Measurements from ENCODE around the gene RADIL.

RADIL gene

DNA sequence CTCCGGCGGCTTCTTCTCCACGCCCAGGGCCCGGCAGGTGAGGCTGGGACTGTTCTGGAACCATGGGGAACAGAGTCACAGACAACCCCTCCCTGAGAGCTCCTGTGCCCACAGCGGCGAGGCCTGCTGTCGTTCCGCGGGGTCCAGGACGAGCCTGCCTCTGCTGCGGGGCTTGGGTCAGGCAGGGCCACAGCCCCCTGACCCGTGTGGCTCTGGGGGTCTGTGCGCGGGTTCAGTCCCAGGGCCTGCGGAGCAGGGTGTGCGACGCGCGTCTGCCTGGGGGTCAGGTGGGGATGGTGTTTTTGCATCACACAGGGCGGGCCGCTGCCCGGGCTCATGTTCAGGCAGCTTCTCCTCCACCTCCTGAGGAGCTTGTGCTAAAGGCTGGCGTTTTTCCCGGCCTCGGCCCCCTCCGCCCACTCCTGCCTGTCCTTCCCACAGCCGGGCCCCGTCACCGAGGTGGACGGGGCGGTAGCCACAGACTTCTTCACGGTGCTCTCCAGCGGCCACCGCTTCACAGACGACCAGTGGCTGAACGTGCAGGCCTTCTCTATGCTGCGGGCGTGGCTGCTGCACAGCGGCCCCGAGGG lies 99.7 kb downstream of the RADIL start:
- in situ Hi-C loops (cut with MboI; ENCODE audit: low sequenced_read_pairs) = no loop called here

DNA sequence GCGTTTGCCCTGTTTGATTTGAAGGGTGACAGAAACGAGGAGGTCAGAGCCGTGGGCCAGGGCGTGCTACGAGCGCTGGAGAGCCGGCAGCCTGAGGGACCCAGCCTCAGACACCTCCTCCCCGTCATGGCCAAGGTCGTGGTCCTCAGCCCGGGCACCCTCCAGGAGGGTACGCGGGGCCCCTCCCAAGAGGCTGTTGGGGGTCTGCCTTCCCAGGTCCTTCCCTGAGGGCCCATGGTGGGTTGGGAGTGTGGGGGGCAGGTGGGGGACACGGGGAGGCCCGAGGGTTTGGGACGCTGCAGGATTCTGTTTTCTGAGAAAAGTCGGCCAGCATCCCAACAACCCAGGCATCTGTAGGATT lies 100.2 kb downstream of the RADIL start:
- in situ Hi-C loops (cut with MboI; ENCODE audit: low sequenced_read_pairs) = no loop called here

DNA sequence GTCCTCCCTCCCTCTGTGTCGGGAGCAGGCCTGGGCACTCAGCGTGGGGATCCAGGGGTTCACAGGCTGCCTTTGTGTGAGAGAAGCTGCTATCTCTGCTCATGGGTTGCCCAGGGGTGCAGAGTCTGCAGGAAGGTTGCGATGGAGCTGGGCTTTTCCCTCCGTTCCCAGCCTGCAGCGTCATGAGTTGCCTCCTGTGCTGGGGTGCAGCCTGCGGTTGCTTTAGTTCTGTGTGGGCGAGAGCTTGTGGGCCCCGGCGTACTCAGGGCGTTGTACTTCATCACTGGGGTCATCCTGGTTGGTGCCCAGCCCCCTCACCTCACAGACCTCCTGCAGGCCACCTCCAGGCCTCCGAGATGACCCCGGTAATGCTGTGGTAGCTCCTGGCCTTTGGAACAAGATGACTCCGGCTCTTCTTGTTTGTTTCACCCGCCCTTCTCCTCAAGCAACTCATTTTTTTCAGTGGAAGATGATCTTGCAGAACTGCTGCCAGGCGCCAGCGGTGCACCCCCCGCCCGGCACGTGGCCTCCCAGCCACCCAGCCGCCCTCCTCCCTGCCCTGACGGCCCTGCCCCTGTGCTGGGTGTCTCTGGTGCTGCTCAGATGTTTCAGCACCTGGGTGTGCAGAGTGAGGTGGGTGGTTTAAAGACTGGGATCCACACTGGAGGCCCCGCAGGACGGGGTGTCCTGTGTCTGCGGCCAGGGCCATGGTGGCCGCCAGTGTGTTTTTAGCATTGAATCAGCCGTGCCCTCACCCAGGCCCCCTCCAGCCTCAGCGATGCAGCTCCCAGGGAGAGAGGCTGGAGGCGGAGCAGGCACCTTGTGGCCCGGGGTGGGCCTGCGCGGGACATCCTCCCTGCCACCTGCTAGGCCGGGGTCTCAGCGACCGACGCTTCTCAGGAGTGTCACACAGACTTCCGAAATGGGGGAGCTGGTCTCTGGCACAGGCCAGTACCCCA lies 100.9 kb downstream of the RADIL start:
- in situ Hi-C loops (cut with MboI; ENCODE audit: low sequenced_read_pairs) = no loop called here

DNA sequence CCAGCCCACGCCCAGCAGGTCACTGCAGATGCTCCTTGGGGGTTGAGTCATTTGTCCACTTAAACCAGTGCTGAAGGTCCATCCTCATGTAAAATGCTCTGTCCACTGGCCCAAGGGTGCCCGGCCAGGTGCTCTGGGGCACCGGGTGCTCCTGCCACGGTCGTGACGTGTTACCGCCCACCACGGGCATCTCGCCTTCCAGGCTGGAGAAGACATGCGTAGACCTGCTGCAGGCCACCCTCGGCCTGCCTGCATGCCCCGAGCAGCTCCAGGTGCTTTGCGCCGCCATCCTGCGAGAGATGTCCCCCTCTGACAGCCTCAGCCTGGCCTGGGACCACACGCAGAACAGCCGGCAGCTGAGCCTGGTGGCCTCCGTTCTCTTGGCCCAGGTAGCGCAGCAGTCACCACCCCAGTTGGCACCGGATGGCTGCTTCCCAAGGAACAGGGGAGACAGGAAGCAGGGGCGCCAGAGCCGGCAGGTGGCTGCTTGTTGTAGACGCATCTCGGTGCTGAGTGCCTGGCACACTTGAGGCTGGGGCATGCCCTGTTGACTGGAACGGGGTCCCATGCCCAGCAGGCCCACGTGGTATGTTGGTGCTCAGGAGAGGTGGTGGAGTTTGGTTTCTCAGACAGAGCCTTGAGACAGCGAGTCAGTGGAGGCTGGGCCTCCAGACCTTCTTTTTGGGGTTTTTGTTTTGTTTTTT lies 102.0 kb downstream of the RADIL start:
- in situ Hi-C loops (cut with MboI; ENCODE audit: low sequenced_read_pairs) = no loop called here

DNA sequence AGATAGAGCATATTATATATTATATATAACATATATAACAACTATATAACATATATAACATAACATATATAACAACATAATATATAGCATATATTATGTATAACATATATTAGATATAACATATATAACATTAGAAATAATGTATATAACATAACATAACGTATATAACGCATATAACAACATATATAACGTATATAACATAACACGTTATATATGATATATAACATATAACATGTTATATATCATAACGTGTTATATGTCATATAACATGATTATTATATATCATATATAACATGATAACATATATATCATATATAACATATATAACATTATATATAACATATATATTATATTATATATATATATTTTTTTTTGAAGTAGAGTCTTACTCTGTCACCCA lies 104.4 kb downstream of the RADIL start:
- in situ Hi-C loops (cut with MboI; ENCODE audit: low sequenced_read_pairs) = no loop called here

DNA sequence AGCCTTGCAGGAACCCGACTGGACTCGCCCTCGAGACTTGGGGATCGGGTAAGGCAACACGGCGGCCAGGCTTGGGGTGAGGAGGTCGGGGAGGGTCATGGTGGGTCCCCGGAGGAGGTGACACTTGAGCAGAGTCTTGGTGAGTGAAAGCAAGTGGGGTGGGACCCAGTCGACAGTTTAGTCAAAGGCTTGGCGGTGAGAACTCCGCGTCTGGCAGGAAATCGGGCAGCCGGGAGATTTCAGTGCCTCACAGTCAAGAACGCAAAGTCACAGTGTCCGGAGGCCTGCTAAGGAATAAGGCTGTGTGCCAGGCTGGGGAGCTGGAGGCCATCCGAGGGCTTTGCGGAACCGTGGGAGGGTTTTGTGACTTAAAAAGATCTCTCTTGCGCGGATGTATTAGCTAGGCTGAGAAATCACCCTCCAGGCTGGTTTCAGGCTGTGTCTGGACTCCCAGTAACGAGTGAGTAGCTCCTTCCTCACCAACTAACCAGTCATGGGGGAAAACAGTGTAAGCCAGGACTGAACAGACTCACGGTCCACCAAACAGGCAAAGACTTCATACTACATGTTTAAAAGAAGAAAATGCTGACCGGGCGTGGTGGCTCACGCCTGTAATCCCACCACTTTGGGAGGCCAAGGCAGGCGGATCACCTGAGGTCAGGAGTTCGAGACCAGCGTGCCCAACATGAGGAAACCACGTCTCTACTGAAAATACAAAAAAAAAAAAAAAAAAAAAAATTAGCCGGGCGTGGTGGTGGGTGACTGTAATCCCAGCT lies 107.5 kb downstream of the RADIL start:
- in situ Hi-C loops (cut with MboI; ENCODE audit: low sequenced_read_pairs) = no loop called here

DNA sequence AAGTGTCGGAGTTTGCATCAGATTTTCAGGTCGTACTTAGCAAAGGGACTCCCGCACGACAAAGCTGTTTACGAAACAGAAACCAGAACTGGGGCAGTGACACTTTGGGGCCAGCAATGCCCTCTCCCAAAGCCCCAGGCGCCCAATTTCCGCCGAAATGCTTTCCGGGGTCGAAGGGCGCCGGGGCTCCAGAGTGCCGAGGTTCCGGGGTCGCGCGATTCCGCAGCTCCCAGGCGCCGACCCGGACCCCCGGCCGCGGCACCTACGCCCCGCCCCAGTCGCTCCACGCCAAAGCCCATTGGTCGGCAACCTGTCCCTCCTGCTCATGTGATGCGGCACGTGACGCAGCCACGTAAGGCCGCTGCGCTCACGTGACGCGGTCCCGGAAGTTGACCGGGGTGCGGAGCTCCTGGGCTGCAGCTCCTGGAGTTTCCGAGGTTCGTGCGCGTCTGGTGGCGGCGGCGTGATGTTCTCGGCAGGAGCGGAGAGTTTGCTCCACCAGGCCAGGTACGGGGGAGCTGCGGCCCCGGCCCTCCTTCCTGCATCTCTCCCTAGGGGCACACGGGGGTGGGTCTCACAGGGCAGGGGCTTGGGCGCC lies 108.2 kb downstream of the RADIL start, which contains the start of gene AP5Z1:
Gene AP5Z1, plus strand, starts transcription at position 374 of the 598 bp plus-strand sequence. Its CDS starts 93 bp downstream, at position 467.
- in situ Hi-C loops (cut with MboI; ENCODE audit: low sequenced_read_pairs) = no loop called here

DNA sequence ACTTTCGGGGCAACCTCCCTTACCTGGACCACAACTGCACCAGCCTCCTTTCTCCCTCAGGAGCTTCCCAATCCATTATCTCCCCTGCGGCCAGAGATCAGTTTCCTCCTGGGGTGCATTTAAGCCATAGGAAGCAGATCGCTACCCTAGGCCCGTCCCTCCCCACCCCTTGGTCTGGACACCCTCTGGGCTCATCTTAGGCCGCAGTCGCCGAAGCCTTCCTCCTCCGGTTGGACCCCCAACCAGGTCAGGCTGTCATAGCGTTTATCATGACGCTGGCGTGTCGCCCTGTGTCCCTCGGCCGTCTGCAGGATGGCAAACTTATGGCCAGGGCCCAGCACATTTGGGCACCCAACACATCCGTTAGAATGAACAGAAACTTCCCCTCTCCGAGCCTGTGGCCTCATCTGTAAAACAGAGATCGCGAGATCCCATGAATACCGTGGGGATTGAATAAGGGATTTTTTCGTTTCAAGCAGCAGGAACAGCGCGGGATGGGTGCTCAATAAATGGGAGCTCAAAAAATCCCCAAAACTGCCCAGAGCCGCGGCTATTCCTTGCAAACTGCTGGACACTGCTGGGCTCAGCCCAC lies 108.8 kb downstream of the RADIL start:
- in situ Hi-C loops (cut with MboI; ENCODE audit: low sequenced_read_pairs) = no loop called here

DNA sequence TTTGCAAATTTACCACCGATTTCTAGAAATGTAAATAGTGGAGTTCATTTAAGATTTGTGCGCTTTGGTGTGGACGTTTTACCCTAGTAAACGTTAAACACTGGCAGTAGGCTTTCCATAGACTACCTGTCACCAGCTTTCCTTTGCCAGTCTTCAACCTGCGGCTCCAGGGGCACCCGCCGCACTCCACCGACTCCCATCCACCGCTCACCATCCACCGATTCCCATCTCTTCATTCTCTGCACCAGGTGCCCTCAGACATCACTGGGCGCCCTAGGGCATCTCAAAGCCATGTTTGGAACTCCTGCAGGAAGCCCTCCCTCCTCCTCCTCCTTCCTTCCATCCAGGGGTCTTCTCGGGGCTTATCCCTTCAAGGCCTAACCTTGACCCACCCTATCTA lies 109.5 kb downstream of the RADIL start:
- in situ Hi-C loops (cut with MboI; ENCODE audit: low sequenced_read_pairs) = no loop called here

DNA sequence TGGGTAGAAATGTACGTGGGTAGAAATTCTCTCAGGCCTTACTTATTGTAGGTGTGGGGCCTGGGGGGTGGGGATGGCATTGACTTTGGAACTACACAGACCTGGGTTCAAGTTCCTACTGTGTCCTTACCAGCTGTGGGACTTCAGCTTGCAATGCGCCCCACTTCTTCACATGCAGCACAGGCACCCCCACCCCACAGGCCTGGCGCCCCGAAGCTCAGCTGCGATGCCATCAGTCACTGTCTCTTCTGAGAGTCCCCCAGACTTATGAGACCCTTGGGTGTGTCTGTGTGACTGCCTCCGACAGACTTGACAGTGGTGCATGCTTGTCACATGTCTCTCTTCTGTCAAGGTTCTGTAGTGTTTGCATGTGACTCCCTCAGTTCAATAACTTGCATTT lies 111.2 kb downstream of the RADIL start:
- in situ Hi-C loops (cut with MboI; ENCODE audit: low sequenced_read_pairs) = no loop called here

DNA sequence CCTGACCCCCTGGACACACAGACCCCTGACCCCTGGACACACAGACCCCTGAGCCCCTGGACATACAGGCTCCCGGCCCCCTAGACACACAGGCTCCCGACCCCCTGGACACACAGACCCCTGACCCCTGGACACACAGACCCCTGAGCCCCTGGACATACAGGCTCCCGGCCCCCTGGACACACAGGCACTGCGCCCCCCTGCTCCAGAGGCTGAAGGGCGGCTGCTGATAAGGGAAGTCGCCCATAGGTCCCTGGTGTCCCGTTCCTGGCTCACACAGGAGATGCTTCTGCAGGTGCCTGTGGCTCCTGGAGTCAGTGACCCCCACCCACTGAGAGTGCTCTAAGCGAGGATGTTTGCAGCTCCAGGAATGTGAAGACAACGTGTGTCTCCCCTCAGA lies 111.8 kb downstream of the RADIL start:
- in situ Hi-C loops (cut with MboI; ENCODE audit: low sequenced_read_pairs) = no loop called here

DNA sequence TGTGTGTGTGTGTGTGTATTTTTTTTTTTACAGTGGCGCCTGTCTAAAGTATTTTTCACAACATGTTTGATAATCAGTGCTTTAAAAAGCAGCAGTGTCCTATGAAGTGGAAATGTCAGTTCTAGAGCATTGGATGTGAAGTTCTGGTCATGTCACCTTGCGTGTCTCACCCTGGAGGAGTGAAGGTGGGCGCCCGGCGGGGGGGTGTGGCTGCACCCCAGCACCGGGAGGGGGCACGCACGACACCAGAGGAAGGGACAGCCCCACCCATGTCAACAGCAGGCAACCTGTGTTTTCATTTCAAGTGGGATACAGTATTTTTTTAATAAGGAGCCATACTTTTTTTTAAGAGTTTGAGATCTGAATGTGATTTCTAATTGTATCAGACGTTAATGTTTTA lies 112.6 kb downstream of the RADIL start:
- in situ Hi-C loops (cut with MboI; ENCODE audit: low sequenced_read_pairs) = no loop called here

DNA sequence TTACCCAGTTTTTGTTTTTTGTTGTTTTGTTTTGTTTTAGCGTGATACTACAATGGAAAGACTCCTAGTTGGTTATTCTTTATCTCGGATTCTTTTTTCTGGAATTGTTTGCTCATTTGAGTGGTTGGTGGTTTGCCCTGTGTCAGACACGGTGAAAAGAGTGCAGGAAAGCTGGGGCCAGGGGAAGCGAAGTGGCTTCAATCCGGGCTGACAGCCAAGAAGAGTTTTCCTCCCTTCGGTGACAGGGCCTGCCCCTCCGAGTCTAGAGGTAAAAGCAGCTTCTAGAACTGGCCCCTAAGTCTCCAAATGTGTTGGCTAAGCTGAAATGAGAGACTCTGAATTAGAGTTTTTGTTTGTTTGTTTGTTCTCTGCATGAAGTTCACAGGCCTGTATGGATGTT lies 113.8 kb downstream of the RADIL start:
- in situ Hi-C loops (cut with MboI; ENCODE audit: low sequenced_read_pairs) = no loop called here

DNA sequence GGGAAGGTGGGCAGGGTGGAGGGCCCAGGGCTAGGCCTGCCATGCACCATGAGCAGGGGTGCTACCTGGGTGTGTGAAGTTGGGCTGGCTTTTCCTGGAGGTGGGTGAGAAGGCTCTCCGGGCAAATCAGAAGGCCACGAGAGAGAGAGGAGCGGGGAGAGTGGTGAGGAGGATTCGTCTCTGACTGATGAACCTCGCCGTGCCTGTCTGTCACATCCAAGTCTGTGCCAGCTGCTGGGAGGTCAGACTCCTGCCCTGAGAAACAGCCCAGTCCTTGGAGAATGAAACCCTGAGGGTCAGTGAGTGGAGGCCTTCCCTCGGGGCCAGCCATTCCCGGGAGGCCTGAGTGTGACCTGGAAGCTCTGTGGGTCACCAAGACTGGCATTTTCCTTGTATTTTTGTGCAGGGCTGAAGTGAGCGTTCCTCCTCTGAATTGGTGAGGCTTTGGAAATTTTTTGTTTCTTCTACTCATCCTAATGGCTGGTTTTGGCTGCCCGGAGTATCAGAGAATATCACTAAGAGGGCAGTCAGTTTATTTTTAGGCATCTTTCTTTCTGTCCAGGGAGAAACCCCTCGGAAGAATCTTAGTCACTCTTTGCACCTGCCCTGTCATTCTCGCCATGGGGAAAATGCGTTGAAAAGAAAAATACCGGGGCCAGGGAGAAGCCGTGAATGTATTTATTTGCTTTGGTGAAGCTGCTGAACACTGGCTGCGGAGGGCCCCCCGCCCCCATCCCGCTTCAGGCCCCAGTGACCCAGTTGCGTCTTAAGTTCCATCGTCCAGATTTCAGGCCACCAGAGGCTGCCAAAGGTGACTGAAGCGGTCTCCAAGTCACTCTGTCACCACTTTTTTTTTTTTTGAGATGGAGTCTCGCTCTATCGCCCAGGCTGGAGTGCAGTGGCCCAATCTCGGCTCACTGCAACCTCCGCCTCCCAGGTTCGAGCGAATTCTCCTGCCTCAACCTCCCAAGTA lies 114.6 kb downstream of the RADIL start:
- in situ Hi-C loops (cut with MboI; ENCODE audit: low sequenced_read_pairs) = no loop called here

DNA sequence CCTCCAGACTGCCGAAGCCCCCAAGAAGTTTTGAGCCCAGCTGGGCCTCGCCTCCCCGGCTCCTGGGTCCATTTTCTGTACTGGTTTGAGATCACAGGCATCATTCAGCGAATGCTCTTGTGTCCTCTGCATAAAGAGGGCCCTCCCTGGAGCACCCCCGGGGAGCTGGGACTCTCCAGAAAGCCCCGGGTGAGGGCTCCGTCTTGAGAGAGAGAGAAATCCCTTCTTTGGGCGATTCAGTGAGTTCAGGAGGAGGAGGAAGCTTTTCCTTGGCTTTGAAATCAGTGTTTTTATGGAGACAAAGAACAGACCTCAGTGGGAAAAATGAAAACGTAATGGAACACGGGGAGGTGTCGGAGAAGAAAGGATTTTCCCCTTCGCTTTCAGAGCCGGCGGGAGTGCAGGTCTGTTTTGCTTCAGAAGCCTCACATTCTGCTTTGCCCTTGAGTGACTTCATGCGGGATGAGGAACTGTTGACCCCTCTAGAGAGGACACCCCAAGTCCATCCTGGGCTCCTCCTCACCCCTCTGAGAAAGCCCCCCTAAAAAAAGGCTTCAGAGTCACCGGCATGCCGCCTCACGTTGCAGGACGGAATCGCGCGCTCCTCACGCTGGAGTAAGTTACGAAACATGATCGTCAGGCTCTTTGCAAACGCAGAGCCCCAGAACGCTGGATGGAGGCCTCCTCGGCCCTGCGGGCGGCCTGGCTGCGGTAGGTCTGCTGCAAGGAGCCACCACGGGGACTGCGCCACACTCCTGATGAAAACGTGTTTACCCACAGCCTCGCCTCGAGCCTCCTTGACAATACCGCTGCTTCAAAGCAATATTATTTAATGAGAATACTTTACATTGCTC lies 116.6 kb downstream of the RADIL start:
- in situ Hi-C loops (cut with MboI; ENCODE audit: low sequenced_read_pairs) = no loop called here

DNA sequence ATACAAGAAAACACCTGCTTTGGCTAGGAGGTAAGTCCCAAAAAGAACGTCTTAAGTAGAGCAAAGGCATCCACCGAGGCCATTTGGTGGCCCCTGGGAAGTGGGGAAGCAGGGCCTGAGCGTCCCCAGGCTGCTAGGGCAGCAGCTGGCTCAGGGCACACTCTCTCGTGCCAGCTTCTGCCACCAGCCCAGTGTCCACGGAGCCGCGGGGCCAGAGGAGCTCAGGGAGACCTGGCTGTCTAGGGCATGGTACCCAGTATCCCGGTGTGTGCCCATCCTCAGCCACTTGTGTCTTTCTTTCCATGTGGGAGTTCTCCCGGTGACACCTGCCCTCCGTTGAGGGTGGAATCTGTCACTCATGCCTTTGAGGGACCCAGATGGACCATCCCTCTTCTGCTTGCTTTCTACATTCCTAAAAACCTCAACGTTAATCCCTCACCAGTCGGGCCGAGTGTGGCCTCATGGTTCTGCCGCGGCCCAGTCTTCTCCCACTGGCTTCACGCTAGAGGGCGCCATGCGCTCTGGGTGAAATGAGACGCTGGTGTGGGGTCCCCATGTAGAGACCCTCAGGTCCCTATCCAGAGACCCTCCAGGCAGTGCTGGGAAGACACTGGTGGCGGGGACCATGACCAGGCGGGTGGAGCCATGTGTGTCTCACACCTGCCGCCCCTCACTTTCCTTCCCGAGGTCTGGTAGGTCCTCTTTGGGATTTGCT lies 117.6 kb downstream of the RADIL start:
- in situ Hi-C loops (cut with MboI; ENCODE audit: low sequenced_read_pairs) = no loop called here

DNA sequence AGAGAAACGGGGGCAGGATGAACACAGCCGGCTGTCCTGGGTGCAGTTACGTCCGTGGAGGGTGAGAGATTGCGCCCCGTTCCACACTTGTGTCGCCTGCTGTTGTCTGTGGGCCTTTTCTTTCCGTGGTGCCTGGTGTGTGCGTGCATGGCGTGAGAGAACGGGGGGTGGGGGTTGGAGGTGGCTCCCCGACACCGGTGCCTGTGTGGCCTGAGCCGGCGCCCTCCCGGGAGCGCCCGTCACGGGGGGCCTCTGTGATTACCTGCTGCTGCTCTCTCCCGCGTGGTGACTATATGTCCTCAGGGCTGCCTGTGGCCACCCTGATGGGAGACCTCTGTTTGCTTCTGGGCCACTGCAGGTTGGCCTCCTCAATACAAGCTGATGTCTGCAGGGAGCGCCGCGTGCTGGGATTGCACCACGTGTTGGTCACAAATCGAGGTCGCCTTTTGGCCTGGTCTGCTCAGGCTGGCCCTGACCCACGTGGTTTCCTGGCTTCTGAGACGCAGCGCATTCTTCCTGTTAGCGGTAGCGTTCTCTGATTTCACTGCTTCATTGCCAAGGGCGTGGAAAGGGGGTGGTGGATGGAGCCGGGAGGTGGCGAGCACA lies 119.0 kb downstream of the RADIL start:
- in situ Hi-C loops (cut with MboI; ENCODE audit: low sequenced_read_pairs) = no loop called here

Measured in HL-60/S4 (cell line).